Measurements from ENCODE around the gene EIF3I. TPM values are rescaled to one million over a fixed set of nuclear protein-coding genes. Genes with fewer than 3 reads are reported as not detected.

EIF3I gene
- polyA plus RNA-seq, 1 of the 3 experiments (the other 2 are of a cell fraction): 479 TPM

DNA sequence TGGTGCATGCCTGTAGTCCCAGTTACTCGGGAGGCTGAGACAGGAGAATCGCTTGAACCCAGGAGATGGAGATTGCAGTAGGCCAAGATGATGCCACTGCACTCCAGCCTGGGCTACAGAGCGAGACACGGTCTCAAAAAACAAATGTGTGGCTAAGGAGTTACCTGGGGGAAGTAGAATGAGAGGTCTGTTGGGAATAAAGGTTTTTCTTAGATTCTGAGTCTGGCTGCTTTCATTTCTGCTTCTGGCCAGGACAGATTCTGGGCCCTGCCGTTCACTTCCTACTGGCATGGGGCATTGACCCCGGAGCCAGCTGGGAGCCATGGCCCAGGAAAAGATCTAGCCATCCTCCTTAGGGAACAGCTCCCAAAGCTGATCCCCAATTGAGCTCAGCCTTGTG, 13.7 kb upstream of the EIF3I start:
- Histone ChIP-seq H3K27ac (ENCODE audit: low read depth in 2 of 2, low read length in 1 of 2) (peak overlapping the region in 1 of 2 experiments; percentile 30; a peak in 1 of 4 replicates), H3K79me2 (ENCODE audit: insufficient read depth) (peaks cover 4% of the 10 kb centered on the region; the same call in 1 of the 2 replicates), H3K4me3 (ENCODE audit: low read depth in 2 of 2, low read length in 1 of 2) (no peak overlapping the region), H3K36me3 (replicated peaks in 1 of 2; ENCODE audit: control insufficient read depth in 1 of 2, insufficient read depth in 2 of 2, low read length in 1 of 2) (peaks cover 0 to 5% of the 10 kb centered on the region in 2 experiments), H3K9me2 (no peaks in the 10 kb centered on the region), H3F3A (replicated peaks; ENCODE audit: insufficient read depth) (no peaks in the 10 kb centered on the region), H3K9me3 (no peaks in the 10 kb centered on the region), H2AFZ (ENCODE audit: low read depth) (no peak overlapping the region), H3K4me1 (ENCODE audit: control insufficient read depth in 1 of 2, insufficient read depth in 2 of 2, low read depth in 1 of 2, low read length in 1 of 2) (peaks cover 0 to 25% of the 10 kb centered on the region in 2 experiments; a peak in 1 of 4 replicates), H3K4me2 (no peak overlapping the region), H4K20me1 (ENCODE audit: insufficient read depth) (no peaks in the 10 kb centered on the region), H3K9ac (no peak overlapping the region), H3K27me3 (ENCODE audit: insufficient read depth) (no peaks in the 10 kb centered on the region)
- no peak for TF ChIP-seq RFX5 (IDR thresholded peaks at IDR 0.05; ENCODE audit: low read length)
- no peak for TF ChIP-seq YY1 (IDR thresholded peaks at IDR 0.05; ENCODE audit: low read depth)
- no peak for TF ChIP-seq CHD2 (IDR thresholded peaks at IDR 0.05; ENCODE audit: low read length, partially characterized antibody)
- no peak for TF ChIP-seq RXRA (IDR thresholded peaks at IDR 0.05; ENCODE audit: borderline replicate concordance, low read depth)
- TF ChIP-seq, protein P1, sequence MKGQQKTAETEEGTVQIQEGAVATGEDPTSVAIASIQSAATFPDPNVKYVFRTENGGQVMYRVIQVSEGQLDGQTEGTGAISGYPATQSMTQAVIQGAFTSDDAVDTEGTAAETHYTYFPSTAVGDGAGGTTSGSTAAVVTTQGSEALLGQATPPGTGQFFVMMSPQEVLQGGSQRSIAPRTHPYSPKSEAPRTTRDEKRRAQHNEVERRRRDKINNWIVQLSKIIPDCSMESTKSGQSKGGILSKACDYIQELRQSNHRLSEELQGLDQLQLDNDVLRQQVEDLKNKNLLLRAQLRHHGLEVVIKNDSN (IDR thresholded peaks at IDR 0.05; ENCODE audit: borderline replicate concordance, low read depth): no peak
- TF ChIP-seq NRF1 (IDR thresholded peaks at IDR 0.05; ENCODE audit: low read depth, low read length): no peak
- TF ChIP-seq MXI1 (IDR thresholded peaks at IDR 0.05; ENCODE audit: low read depth, low read length): no peak
- no peak for TF ChIP-seq FOXJ3 (CRISPR knock-in tag; IDR thresholded peaks at IDR 0.05)
- TF ChIP-seq, protein P2, sequence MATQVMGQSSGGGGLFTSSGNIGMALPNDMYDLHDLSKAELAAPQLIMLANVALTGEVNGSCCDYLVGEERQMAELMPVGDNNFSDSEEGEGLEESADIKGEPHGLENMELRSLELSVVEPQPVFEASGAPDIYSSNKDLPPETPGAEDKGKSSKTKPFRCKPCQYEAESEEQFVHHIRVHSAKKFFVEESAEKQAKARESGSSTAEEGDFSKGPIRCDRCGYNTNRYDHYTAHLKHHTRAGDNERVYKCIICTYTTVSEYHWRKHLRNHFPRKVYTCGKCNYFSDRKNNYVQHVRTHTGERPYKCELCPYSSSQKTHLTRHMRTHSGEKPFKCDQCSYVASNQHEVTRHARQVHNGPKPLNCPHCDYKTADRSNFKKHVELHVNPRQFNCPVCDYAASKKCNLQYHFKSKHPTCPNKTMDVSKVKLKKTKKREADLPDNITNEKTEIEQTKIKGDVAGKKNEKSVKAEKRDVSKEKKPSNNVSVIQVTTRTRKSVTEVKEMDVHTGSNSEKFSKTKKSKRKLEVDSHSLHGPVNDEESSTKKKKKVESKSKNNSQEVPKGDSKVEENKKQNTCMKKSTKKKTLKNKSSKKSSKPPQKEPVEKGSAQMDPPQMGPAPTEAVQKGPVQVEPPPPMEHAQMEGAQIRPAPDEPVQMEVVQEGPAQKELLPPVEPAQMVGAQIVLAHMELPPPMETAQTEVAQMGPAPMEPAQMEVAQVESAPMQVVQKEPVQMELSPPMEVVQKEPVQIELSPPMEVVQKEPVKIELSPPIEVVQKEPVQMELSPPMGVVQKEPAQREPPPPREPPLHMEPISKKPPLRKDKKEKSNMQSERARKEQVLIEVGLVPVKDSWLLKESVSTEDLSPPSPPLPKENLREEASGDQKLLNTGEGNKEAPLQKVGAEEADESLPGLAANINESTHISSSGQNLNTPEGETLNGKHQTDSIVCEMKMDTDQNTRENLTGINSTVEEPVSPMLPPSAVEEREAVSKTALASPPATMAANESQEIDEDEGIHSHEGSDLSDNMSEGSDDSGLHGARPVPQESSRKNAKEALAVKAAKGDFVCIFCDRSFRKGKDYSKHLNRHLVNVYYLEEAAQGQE (IDR thresholded peaks at IDR 0.05; ENCODE audit: low read depth, low read length): no peak
- no peak for TF ChIP-seq TEAD4 (IDR thresholded peaks at IDR 0.05; ENCODE audit: borderline replicate concordance, insufficient read depth)
- TF ChIP-seq, protein P3, sequence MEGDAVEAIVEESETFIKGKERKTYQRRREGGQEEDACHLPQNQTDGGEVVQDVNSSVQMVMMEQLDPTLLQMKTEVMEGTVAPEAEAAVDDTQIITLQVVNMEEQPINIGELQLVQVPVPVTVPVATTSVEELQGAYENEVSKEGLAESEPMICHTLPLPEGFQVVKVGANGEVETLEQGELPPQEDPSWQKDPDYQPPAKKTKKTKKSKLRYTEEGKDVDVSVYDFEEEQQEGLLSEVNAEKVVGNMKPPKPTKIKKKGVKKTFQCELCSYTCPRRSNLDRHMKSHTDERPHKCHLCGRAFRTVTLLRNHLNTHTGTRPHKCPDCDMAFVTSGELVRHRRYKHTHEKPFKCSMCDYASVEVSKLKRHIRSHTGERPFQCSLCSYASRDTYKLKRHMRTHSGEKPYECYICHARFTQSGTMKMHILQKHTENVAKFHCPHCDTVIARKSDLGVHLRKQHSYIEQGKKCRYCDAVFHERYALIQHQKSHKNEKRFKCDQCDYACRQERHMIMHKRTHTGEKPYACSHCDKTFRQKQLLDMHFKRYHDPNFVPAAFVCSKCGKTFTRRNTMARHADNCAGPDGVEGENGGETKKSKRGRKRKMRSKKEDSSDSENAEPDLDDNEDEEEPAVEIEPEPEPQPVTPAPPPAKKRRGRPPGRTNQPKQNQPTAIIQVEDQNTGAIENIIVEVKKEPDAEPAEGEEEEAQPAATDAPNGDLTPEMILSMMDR (IDR thresholded peaks at IDR 0.05): no peak
- TF ChIP-seq SIN3A (IDR thresholded peaks at IDR 0.05; ENCODE audit: borderline replicate concordance, low read depth, low read length): no peak
- TF ChIP-seq TAF1 (IDR thresholded peaks at IDR 0.05; ENCODE audit: borderline replicate concordance, low read depth, low read length): no peak
- no peak for TF ChIP-seq ELF1 (IDR thresholded peaks at IDR 0.05)
- TF ChIP-seq, protein P4, sequence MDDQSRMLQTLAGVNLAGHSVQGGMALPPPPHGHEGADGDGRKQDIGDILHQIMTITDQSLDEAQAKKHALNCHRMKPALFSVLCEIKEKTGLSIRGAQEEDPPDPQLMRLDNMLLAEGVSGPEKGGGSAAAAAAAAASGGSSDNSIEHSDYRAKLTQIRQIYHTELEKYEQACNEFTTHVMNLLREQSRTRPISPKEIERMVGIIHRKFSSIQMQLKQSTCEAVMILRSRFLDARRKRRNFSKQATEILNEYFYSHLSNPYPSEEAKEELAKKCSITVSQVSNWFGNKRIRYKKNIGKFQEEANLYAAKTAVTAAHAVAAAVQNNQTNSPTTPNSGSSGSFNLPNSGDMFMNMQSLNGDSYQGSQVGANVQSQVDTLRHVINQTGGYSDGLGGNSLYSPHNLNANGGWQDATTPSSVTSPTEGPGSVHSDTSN (IDR thresholded peaks at IDR 0.05): no peak
- TF ChIP-seq JUND (IDR thresholded peaks at IDR 0.05): no peak
- ChIA-PET CTCF (interaction anchor here (0.7 kb wide), 1 partner anchor 12 kb away, joined by 3 read pairs; no protein-coding TSS in a partner anchor), POLR2A (interaction anchor here (1.2 to 3.2 kb wide), 4 partner anchors 8 to 32 kb away, joined by 3 to 15 read pairs (median 4); partner anchors contain the start of gene CCDC28B)
- no peak for DNase-seq
- 85% methylated on average over 6 of the region's 6 CpGs for WGBS (ENCODE audit: low lambda C conversion rate)

All from SK-N-SH (cell line).